ENCODE results near the gene RAB26. TPM values are rescaled to one million over a fixed set of nuclear protein-coding genes. Genes with fewer than 3 reads are reported as not detected.

RAB26 gene
- total RNA-seq, 1 donor from 2014 or later = 1.5 TPM

DNA sequence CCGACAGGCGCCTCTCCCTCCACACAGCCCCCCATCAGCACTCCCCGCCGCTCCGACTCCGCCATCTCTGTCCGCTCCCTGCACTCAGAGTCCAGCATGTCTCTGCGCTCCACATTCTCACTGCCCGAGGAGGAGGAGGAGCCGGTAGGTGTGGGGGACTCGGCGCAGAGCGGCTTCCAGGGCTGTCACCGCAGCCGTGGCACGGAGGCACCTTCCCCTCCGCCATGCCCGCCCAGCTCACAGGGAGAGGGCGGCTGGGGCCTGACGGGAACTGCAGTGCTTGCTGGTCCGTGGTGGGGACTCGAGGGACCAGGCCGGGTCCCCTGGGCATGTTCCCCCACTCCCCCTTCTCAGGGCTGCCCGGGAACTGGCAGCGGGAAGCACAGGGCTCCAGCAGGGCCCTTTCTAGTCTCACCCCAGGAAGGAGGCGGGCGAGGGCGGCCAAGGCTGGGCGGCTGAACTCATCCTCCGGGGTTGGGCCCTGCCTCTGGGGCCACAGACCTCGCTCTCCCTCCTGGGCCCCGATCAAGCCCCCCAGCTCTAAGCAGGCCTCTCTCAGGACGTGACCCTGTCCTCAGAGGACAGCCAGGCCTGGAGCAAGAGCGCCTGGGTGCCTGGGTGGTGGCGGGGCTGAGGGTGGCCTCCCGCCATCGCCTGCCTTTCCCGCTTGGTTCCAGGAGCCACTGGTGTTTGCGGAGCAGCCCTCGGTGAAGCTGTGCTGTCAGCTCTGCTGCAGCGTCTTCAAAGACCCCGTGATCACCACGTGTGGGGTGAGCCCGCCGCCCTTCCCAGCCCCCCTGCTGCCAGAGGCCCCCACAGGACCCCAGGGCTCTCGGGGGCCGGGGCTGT, 22.4 kb downstream of the RAB26 start:
- Histone ChIP-seq H3K27me3 (no peaks in the 10 kb centered on the region), H3K9me3 (no peaks in the 10 kb centered on the region), H3K4me3 (peak overlapping the region; percentile 33 to 34), H3K36me3 (peaks cover 0 to 79% of the 10 kb centered on the region in 2 donors), H3K27ac (peak overlapping the region; percentile 38), H3K4me1 (no peaks in the 10 kb centered on the region)
- no peak for DNase-seq (ENCODE audit: extremely low spot score in 2 of 2)
- intact Hi-C loops (cut with DNase I) = no loop called here
- no peak for TF ChIP-seq POLR2A (IDR thresholded peaks at IDR 0.05)
- no peak for TF ChIP-seq POLR2AphosphoS5 (IDR thresholded peaks at IDR 0.05; ENCODE audit: insufficient read depth in 1 of 2, low read depth in 1 of 2)
- TF ChIP-seq, protein P1, sequence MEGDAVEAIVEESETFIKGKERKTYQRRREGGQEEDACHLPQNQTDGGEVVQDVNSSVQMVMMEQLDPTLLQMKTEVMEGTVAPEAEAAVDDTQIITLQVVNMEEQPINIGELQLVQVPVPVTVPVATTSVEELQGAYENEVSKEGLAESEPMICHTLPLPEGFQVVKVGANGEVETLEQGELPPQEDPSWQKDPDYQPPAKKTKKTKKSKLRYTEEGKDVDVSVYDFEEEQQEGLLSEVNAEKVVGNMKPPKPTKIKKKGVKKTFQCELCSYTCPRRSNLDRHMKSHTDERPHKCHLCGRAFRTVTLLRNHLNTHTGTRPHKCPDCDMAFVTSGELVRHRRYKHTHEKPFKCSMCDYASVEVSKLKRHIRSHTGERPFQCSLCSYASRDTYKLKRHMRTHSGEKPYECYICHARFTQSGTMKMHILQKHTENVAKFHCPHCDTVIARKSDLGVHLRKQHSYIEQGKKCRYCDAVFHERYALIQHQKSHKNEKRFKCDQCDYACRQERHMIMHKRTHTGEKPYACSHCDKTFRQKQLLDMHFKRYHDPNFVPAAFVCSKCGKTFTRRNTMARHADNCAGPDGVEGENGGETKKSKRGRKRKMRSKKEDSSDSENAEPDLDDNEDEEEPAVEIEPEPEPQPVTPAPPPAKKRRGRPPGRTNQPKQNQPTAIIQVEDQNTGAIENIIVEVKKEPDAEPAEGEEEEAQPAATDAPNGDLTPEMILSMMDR (IDR thresholded peaks at IDR 0.05) = no peak

DNA sequence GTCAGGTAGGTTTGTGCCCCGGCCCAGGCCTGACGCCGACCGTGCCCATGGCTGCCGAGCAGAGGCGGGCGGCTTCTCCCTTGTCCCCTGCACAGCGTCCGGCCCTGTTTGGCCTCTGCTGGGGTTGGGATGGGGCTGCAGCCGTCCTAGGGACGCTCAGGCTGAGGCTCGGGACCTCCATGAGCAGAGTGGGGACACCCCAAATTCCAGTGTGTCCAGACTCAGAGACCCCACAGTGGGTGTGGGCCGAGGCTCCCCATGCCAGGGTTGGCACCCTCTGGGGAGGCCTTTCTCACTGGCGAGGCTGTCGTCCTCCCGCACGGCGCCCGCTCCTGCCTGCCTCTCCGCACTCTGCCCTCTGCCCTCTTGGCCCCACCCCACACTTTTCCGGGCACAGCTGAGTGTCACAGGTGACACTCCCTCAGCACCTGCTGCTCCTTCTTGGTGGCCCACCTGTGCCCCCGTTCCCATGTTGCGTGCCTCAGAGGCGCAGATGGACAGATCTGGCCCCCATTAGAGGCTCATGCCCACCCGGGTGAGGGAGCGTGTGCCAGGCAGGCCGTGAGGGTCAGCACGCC, 23.3 kb downstream of the RAB26 start:
- no peak for TF ChIP-seq POLR2A (IDR thresholded peaks at IDR 0.05)
- TF ChIP-seq, protein P1 (IDR thresholded peaks at IDR 0.05) = no peak
- TF ChIP-seq POLR2AphosphoS5 (IDR thresholded peaks at IDR 0.05; ENCODE audit: insufficient read depth in 1 of 2, low read depth in 1 of 2) = no peak
- DNase-seq (ENCODE audit: extremely low spot score in 2 of 2) = no peak
- intact Hi-C loops (cut with DNase I) = no loop called here
- H3K36me3 ChIP-seq = peaks cover 0 to 78% of the 10 kb centered on the region in 2 donors
- no peak overlapping the region for H3K27ac ChIP-seq
- no peak overlapping the region for H3K4me3 ChIP-seq
- H3K27me3 ChIP-seq = no peaks in the 10 kb centered on the region
- no peaks in the 10 kb centered on the region for H3K4me1 ChIP-seq
- H3K9me3 ChIP-seq = no peaks in the 10 kb centered on the region

DNA sequence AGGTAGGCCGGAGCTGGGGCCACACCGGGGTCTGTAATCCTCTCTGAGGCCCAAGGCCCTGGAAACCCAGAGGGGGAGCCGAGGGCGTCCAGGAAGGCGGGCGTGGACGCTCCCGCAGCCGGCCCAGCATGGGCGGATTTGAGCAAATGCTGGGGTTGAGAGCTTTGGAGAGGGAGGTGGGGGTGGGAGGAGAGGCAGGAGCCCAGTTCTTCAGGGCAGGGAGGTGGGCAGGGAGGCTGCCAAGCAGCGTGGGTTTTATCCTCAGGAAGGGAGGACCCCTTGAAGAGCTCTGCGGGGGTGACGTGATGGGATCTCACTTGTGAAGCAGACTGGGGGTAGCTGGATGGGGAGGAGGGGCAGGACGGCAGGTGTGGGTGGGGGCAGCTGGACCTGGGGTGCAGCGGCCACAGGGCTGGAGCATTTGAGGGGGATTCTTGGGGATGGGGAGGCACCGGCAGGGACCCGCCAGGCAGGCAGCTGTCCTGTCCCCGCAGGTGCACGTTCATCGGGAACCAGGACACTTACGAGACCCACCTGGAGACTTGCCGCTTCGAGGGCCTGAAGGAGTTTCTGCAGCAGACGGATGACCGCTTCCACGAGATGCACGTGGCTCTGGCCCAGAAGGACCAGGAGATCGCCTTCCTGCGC, 24.4 kb downstream of the RAB26 start:
- no peaks in the 10 kb centered on the region for H3K9me3 ChIP-seq
- no peaks in the 10 kb centered on the region for H3K27me3 ChIP-seq
- H3K4me1 ChIP-seq = no peaks in the 10 kb centered on the region
- H3K27ac ChIP-seq = no peak overlapping the region
- DNase-seq (ENCODE audit: extremely low spot score in 2 of 2) = no peak
- intact Hi-C loops (cut with DNase I) = no loop called here
- TF ChIP-seq, protein P1 (IDR thresholded peaks at IDR 0.05) = no peak
- TF ChIP-seq POLR2A (IDR thresholded peaks at IDR 0.05) (no peak), POLR2AphosphoS5 (IDR thresholded peaks at IDR 0.05; ENCODE audit: insufficient read depth in 1 of 2, low read depth in 1 of 2) (no peak)
- H3K4me3 ChIP-seq = no peak overlapping the region
- H3K36me3 ChIP-seq = peaks cover 0 to 71% of the 10 kb centered on the region in 2 donors

DNA sequence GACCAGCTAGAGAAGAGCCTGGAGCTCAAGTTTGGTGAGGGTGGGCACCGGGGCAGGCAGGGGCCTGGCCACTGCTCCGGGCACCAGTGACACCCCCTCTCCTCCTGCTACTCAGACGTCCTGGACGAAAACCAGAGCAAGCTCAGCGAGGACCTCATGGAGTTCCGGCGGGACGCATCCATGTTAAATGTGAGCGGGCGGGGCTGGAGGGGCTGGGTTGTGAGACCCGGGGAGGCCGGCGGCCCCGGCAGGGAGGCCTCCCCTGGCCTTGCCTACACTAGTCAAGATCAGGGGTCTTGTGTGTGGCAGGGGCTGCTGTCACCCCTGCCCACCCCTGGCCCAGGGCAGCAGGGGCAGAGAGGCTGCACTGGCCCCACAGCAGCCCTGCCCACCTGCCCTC, 24.9 kb downstream of the RAB26 start:
- Histone ChIP-seq H3K36me3 (peaks cover 0 to 65% of the 10 kb centered on the region in 2 donors), H3K27ac (no peak overlapping the region), H3K4me1 (no peaks in the 10 kb centered on the region), H3K27me3 (no peaks in the 10 kb centered on the region), H3K9me3 (no peaks in the 10 kb centered on the region), H3K4me3 (no peak overlapping the region)
- no peak for DNase-seq (ENCODE audit: extremely low spot score in 2 of 2)
- TF ChIP-seq, protein P1 (IDR thresholded peaks at IDR 0.05) = no peak
- no peak for TF ChIP-seq POLR2A (IDR thresholded peaks at IDR 0.05)
- TF ChIP-seq POLR2AphosphoS5 (IDR thresholded peaks at IDR 0.05; ENCODE audit: insufficient read depth in 1 of 2, low read depth in 1 of 2) = no peak
- intact Hi-C loops (cut with DNase I) = no loop called here

Measured in vagina (tissue), 2 donors.